Transverse colon (tissue), 3 donors: ENCODE results near the gene CEACAM21.

Experiments used
- EP300 ChIP-seq: sonication (generic); formaldehyde crosslinking; IDR thresholded peaks from one replicate; pipeline ENCODE4 v1.6.1; 2017; ENCODE audit warnings: antibody characterized with exemption, low read depth
- TF ChIP-seq, protein P1 (sequence below), 5 experiments: fragments of 200-600 bp in 3 of 5; fragments of 450-650 bp in 2 of 5; sonication (generic) in 3 of 5; IDR thresholded peaks; 1 replicate in 2 of 5; 2 replicates in 3 of 5; pipeline ENCODE4 v1.5.1; 2016 to 2017; ENCODE audit warnings: antibody characterized with exemption in 5 of 5, inconsistent platforms in 3 of 5, mild to moderate bottlenecking in 2 of 5, moderate library complexity in 1 of 5

DNA sequence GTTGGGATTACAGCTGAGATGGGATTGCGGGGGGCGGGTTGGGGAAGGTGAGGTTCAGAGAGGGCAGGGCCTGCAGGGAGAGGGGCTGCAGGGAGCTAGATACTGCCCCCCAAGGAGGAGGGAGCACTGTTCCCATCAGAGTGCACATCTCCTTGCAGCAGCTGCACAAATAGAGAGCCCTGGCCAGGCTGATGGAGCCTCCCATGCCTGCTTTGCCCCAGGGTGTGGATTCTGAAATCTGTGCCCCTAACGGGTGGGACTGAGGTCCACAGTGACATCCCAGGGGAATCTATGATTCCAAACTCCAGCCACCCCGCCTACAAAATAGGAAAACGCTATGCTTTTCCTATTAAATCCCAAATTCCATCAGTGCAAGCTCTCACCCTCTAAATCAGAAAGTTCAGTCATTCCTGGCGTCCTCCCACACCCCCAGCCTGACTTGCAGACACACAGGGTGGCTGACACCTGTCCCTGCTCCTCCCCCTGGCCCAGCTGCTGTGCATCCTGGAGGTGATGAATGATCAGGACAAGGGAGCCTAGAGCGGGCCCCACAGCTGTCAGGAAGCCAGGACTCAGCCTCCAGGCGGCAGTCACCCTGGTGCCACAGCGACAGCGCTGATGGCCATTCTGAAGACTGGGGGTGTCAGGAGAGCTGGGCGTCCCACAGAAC is 6.3 kb upstream of the CEACAM21 start:
- TF ChIP-seq, protein P1, sequence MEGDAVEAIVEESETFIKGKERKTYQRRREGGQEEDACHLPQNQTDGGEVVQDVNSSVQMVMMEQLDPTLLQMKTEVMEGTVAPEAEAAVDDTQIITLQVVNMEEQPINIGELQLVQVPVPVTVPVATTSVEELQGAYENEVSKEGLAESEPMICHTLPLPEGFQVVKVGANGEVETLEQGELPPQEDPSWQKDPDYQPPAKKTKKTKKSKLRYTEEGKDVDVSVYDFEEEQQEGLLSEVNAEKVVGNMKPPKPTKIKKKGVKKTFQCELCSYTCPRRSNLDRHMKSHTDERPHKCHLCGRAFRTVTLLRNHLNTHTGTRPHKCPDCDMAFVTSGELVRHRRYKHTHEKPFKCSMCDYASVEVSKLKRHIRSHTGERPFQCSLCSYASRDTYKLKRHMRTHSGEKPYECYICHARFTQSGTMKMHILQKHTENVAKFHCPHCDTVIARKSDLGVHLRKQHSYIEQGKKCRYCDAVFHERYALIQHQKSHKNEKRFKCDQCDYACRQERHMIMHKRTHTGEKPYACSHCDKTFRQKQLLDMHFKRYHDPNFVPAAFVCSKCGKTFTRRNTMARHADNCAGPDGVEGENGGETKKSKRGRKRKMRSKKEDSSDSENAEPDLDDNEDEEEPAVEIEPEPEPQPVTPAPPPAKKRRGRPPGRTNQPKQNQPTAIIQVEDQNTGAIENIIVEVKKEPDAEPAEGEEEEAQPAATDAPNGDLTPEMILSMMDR (IDR thresholded peaks at IDR 0.05) = no peak
- no peak for TF ChIP-seq EP300
